GM15510 (cell line): ENCODE measurements around the gene PDE7B.

Experiments
- POLR2A ChIP-seq: IDR thresholded peaks from 3 replicates; pipeline ENCODE4 v1.6.1; 2011; ENCODE audit warnings: borderline replicate concordance; ENCODE audit not compliant: insufficient read length; ENCODE audit errors: extremely low read depth

Gene PDE7B

DNA sequence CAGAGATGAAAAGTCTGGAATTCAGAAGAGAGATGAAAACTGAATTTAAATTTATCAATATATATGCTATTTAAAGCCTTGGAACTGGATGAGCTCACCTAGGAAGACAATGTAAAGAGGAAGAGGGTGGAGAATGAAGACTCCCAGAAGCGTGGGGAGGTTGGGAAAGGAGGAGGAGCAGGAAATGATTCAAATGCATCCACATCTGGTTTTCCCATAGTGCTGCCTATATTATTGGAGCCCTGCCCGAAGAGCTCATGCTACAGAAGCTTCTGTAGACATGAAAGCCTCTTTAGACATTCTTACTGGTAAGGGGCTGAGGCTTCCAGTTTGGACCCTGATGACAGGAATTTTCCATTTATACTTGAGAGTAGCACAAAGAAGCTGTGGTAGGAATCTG is 19.2 kb downstream of the PDE7B start:
- TF ChIP-seq POLR2A = no peak

- TF ChIP-seq POLR2A = no peak
These were observed 19.8 kb downstream of the PDE7B start for GRCh38 chr6:135871296-135871695.

- TF ChIP-seq POLR2A = no peak
These were observed 20.4 kb downstream of the PDE7B start for GRCh38 chr6:135871878-135872277.

GRCh38 chr6:135875446-135875845 is 23.9 kb downstream of the PDE7B start:
- TF ChIP-seq POLR2A = no peak

GRCh38 chr6:135876058-135876457 is 24.6 kb downstream of the PDE7B start:
- no peak for TF ChIP-seq POLR2A

DNA sequence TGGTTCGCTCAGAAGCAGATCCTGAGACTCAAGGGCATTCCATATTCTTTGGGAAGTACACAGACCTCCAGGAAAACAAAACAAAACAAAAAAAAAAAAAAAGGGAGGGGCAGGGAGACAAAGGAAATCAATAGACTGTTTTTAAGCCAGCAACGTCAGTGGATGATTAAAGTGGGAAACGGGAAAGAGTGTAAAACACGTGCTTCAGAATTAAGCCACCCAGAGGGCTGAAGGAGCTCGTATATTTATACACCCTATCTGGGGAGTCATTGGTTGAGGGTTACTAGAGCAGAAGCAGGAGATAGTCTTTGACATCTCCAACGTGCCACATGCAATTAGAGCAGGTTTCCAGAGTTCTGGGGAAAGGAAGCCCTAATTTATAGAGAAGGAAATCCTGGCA is 26.2 kb downstream of the PDE7B start:
- no peak for TF ChIP-seq POLR2A

DNA sequence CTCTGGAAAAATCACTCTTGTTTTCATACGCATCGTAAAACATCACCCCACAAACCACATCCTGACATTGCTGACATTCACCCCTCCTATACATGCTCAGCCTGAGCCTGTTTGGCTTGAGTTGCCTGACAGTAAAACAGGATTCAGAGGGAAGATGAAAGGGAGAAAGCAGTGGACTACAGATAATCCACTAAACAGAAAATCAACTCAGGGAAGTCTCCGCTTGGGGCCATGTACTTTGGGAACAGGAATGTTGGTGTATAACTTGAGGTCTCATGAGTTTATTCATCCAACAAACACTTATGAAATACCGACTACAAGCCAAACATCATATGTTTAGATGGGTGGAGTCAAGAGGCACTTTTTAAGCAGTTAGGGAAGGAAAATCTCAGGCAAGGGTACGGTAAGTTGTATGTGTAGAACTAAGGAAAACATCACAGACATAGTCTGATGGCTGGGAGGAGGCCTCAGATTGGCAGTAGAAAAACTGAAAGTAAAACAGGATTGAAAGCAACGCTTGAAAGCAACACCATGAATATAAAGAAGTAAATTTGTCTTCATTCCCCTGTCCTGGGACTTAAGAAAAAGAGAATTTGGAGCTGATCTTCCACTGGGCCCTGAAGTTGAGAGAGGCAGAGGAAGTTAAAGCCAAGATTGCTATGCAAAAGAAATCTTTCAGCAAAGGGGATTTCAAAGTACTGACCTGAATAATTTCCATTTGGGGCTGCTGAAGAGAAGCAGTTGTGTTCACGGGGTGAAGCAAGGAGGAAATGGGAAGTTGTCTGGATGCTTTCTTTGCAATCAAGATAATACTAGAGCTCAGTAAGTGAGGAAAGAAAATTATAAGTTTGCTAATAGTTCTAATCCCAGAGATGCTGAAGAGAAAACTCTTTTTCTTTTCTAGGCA is 28.8 kb downstream of the PDE7B start:
- TF ChIP-seq POLR2A = no peak

DNA sequence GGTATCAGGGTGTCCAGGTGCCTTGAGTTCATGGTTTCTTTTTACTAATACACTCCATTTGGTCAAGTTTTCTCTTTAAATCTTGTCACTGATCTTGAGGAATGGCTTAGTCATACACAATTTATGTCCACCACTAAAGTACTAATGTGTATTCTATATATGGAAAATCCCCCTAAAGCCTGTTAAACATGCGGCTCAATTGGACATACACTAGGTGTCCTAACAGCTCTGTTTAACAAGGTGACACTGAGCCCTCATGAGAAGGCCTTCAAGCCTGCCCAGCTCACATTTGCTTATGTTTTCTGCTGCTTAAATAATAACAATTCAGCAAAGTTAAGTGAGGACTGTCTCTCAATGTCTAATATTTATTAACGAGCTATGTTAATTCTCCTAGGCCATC is 31.5 kb downstream of the PDE7B start:
- TF ChIP-seq POLR2A = no peak

DNA sequence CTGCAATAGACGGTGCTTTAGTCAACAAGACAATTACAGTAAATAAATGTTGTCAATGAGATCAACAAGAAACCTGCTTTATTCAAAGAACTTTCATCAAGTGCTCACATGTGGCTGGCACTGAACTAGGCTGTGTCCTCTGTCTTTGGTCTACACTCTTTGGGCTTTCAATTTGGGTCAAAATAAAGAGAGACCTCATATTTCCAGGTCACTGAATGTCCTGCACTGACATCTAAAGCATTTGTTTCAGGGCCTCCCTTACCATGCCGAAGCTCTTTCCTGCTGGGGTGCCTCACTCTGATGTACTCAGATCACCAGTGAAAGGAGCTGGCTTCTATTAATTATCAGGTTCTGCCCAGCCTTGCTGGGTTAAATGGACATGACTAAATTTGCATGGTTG is 32.0 kb downstream of the PDE7B start:
- no peak for TF ChIP-seq POLR2A

DNA sequence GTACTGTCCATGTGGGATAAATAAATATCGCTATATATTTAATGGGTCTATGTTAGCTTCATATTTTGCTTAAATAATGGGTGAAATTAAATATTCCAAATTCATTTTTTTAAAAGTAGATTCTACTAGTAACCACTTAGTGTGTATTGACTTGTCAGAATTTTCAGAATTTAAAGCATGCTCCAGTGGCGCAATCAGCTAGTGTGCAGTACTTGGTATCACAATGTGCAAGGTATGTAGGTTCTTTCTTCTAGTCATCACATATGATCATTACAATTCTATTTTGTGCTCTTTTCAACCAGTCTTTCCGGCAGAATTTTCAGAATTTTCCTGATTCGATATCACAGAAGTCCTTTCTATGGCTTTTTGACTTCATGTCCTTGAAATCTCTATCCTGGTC is 32.6 kb downstream of the PDE7B start:
- TF ChIP-seq POLR2A = no peak

DNA sequence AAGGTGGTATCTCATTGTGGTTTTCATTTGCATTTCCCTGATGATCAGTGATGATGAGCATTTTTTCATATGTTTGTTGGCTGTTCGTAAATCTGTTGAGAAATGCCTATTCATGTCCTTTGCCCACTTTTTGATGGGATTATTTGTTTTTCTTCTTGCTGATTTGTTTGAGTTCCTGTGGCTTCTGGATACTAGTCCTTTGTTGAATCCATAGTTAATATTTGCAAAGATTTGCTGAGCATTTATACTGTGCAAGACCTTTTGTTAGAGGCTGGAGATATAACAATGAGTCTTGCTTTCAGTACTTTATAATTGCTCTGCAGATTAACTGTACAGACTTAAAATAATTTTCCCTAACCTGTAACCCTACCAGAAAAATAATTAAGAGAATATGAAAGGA is 35.6 kb downstream of the PDE7B start:
- no peak for TF ChIP-seq POLR2A

GRCh38 chr6:135888818-135889217 is 37.3 kb downstream of the PDE7B start:
- TF ChIP-seq POLR2A = no peak

DNA sequence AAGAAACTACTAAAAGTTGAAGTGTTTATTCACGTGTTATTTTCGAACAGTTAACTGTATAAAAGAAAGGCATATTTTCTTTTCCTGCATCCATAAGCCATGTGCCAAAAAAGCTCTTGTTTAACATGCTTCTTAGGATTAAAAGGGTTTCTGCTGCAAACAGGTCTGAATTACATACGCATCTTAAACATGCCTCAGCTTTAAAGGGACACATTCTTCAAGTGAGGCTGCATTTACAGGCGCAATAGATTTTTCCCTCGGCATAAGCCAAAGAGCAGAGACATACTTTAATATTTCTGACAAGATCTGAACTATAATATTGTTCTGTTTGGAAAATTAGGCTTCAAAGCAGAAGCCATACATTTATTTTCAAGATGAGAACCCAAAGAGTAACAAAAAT is 39.4 kb downstream of the PDE7B start:
- TF ChIP-seq POLR2A = no peak

DNA sequence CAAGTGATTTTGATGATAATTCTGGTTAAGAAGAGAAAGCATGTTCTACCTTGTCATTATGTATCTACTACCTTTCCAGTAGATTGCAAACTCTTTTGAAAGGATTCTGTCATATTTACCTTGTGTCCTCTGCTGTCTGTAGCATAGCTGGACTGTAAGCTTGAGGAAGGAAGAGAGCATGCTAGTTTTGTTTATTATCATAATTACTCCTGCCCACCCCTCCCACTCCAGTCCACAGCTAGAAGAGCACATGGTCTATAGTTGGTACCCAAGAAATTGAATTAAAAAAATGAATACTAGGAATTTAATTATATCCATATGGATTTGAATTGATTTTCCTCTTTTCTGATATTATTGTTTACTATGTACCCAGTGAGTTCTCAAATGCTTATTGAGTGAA is 40.2 kb downstream of the PDE7B start:
- no peak for TF ChIP-seq POLR2A

DNA sequence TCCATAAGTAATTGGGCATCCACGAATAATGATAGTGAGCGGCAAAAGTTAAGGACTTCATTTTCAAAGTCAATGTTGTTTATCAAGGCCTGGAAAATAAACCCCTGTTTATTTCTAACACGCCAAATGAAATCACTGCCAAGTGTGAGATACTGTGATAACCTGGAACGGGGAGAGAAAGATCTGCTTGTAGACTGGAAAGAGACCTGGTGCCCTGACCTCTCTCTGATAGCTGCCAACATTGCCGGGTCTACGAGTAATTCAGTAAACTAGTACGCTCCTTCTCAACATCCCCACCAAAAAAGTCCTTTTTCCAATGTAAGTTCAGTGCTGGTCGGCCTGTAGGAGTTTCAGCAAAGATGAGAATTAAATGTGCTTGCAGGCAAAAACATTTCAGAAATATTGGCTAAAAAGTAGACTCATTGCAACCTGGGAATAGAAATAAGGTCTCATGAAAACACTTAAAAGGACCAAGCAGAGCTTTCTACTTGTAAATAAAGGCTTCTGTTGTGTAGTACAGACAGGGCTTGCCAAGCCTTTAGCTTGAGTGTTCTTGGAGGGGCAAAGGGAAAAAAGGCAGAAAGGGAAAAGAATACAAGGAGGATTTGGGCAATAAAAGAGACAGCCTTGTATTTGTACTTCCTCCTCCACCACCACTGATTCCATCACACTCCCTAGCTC is 43.9 kb downstream of the PDE7B start:
- TF ChIP-seq POLR2A = no peak

DNA sequence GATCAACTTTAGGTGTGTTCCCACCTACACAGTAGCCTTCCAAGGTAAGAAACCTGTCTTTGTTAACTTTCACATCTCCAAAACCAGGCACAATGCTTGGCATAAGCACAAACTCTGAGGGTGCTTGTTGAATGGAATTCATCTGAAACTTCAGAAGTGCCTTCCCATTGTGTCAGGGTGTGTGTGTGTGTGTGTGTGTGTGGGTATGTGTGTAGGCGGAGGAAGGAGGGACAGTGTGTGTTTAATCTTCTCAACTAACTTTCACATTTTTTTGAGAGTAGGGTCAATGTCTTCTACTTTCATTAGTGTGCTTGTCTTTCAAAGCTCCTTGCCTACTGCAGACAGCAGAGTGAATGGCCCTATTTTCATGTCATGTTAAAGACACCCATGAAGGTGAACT is 45.6 kb downstream of the PDE7B start:
- no peak for TF ChIP-seq POLR2A
